Prostate gland (tissue), 2 donors: ENCODE results near the gene ZNF32. TPM values are rescaled to one million over a fixed set of nuclear protein-coding genes. Genes with fewer than 3 reads are reported as not detected.
A peak's percentile ranks its signal among the peaks of the same experiment; 100 is the strongest.

ENCODE experiments used
- DNase-seq: peaks from one replicate; pipeline ENCODE4 v3.0.0-alpha.2; 2019; ENCODE audit warnings: low spot score
- H3K27ac ChIP-seq, 2 donors: fragments of 200-600 bp; sonication (generic); 2 replicates each; pipeline ENCODE4 v1.5.1; 2017 to 2019
- H3K27me3 ChIP-seq: fragments of 200-600 bp; sonication (generic); replicated peaks from 2 replicates; pipeline ENCODE4 v1.5.1; 2019; ENCODE audit not compliant: insufficient read depth
- H3K36me3 ChIP-seq, 2 donors: fragments of 200-600 bp; sonication (generic); 1 replicate in 1 of 2; 2 replicates in 1 of 2; pipeline versions ENCODE4 v1.5.1 to v1.8.1; 2017 to 2019
- H3K4me1 ChIP-seq: fragments of 200-600 bp; sonication (generic); replicated peaks from 2 replicates; pipeline ENCODE4 v1.5.1; 2019
- H3K4me3 ChIP-seq, 2 donors: fragments of 200-600 bp; sonication (generic); 2 replicates each; pipeline ENCODE4 v1.5.1; 2017 to 2019
- H3K9me3 ChIP-seq: fragments of 200-600 bp; sonication (generic); 2 replicates; pipeline ENCODE4 v1.5.1; 2017
- POLR2A ChIP-seq: fragments of 450-650 bp; IDR thresholded peaks from one replicate; pipeline ENCODE4 v1.6.1; 2016; ENCODE audit warnings: antibody characterized with exemption, mild to moderate bottlenecking
- POLR2AphosphoS5 ChIP-seq: sonication (generic); formaldehyde crosslinking; IDR thresholded peaks from one replicate; pipeline ENCODE4 v1.6.1; 2017; ENCODE audit warnings: antibody characterized with exemption
- WGBS: methylation state at CpG from one replicate; pipeline ENCODE4 v1.1.5; 2018; 5-methylcytosine and 5-hydroxymethylcytosine counted together
- intact Hi-C: fragments of 100-400 bp; cut with DNase I; formaldehyde crosslinking; loops from one replicate; pipeline ENCODE4 v1.14.2; 2022
- total RNA-seq, 2 donors: library from RNA; depleted of rRNA; stranded (reverse); fragments of >200 nt; gene quantifications; one replicate each; pipeline ENCODE4 v1.1.0, GENCODE V29; 2016
- TF ChIP-seq, protein P1 (sequence below), 4 experiments: fragments of 200-600 bp in 2 of 4; fragments of 450-650 bp in 2 of 4; sonication (generic) in 2 of 4; IDR thresholded peaks; 1 replicate in 3 of 4; 2 replicates in 1 of 4; pipeline ENCODE4 v1.5.1; 2016 to 2019; ENCODE audit warnings: antibody characterized with exemption in 4 of 4, mild to moderate bottlenecking in 2 of 4, moderate library complexity in 2 of 4

Gene ZNF32
- total RNA-seq, 2 donors from 2014 or later, result 31.6 to 52.8 TPM

DNA sequence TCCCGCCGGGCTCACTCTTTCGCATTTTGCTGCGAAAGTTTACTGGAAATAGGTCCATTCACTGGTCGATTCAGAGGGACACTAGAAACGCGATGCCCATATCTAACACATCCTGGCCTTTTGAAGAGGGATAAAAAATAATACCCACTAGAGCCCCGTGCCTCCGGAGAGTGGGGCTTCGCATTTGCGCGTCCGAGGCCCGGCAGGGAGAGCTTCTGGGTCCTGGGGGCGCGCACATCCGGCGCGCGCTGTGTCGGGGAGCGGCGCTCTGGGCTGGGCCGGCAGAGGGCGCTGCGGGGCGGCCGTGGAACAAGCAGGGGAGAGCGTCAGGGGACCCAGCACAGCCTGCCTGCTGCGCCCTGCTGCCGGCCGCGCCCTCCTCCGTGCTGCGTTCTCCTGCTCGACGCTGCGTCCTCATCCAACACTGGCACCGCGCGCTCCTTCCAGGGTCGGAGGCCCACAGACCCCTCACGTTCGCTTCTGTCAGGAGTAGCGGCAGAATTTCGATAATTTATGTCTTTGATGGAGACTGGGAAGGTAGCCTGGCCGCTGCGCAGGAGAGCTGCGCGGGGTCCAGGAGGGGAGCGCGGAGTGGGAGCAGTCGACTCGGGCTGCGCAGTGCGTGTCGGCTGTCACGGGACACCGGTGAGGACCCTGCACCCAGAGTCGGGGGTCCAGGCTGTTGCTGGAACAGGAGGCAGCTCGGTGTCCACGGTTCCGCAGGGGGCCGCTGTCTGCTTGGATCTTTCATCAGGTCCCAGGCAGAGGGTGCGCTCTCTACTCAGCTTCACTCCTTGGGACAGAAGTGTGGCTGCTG is 41.5 kb upstream of the ZNF32 start:
- peak overlapping the region; percentile 37 to 42 for H3K4me3 ChIP-seq
- no peaks in the 10 kb centered on the region for H3K36me3 ChIP-seq
- H3K9me3 ChIP-seq, result no peaks in the 10 kb centered on the region
- peak overlapping the region; percentile 44 to 58 for H3K27ac ChIP-seq
- intact Hi-C loops, result loop anchor here (1.0 to 10.0 kb wide), 5 partner anchors 222 to 1167 kb away; no protein-coding TSS in a partner anchor
- no peaks in the 10 kb centered on the region for H3K4me1 ChIP-seq
- WGBS, result 2% methylated on average over 64 of the region's 65 CpGs
- no peaks in the 10 kb centered on the region for H3K27me3 ChIP-seq
- TF ChIP-seq, protein P1, sequence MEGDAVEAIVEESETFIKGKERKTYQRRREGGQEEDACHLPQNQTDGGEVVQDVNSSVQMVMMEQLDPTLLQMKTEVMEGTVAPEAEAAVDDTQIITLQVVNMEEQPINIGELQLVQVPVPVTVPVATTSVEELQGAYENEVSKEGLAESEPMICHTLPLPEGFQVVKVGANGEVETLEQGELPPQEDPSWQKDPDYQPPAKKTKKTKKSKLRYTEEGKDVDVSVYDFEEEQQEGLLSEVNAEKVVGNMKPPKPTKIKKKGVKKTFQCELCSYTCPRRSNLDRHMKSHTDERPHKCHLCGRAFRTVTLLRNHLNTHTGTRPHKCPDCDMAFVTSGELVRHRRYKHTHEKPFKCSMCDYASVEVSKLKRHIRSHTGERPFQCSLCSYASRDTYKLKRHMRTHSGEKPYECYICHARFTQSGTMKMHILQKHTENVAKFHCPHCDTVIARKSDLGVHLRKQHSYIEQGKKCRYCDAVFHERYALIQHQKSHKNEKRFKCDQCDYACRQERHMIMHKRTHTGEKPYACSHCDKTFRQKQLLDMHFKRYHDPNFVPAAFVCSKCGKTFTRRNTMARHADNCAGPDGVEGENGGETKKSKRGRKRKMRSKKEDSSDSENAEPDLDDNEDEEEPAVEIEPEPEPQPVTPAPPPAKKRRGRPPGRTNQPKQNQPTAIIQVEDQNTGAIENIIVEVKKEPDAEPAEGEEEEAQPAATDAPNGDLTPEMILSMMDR (IDR thresholded peaks at IDR 0.05), result peak; percentile 88 to 94 (median 90)
- TF ChIP-seq POLR2AphosphoS5, result peak; percentile 15
- no peak for TF ChIP-seq POLR2A
- DNase-seq, result peak; percentile 73

DNA sequence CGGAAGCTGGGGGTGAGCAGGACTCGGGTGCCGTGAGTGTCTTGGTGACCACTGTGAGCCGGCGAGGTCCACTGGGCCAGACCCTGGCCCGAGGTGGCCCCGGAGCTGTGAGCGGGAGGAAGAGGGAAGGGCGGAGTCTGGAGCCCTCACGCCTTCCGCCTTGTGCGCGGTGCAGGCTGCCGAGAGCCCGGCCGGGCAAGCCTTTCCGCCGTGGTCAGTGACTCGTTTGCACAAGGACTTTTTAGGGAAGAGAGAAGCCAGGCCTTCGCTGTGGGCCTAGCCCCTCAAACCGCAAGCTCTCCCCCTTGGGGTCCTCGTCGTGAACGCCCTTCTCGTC is 40.9 kb upstream of the ZNF32 start:
- peak overlapping the region; percentile 37 to 42 for H3K4me3 ChIP-seq
- intact Hi-C loops, result loop anchor here (2.0 kb wide), 1 partner anchor 621 kb away; no protein-coding TSS in a partner anchor
- H3K27ac ChIP-seq, result peak overlapping the region; percentile 44 to 58
- WGBS, result 3% methylated on average over 25 of the region's 25 CpGs
- H3K27me3 ChIP-seq, result no peaks in the 10 kb centered on the region
- peak; percentile 38 for DNase-seq
- no peaks in the 10 kb centered on the region for H3K9me3 ChIP-seq
- no peaks in the 10 kb centered on the region for H3K4me1 ChIP-seq
- no peaks in the 10 kb centered on the region for H3K36me3 ChIP-seq
- TF ChIP-seq POLR2AphosphoS5, result no peak
- TF ChIP-seq POLR2A, result no peak
- TF ChIP-seq, protein P1 (IDR thresholded peaks at IDR 0.05), result no peak

DNA sequence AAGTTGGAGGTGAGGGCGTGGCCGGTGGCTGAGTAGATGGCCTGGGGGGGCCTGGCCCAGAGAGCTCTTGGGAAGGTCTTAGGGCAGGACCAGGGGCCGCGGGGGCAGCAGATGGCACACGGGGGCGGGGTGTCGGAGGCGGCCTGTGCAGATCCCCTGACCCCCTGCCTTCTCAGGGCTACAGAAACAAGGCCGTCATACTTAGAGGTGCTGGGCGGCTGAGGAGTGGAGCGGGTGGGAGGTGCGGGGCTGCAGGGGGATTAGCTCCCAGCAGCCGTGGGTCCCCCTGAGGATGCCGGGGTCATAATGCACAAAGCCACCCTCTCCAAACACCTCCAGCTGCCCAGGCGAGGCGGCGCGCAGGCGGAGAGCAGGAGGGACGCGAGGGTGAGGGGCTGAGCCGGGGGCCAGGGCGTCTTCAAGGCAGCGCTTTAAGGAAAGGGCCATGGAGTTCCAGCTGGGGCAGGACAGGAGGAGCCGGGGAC is 40.4 kb upstream of the ZNF32 start:
- WGBS, result 81% methylated on average over 25 of the region's 25 CpGs
- Histone ChIP-seq H3K27me3 (no peaks in the 10 kb centered on the region), H3K4me1 (no peaks in the 10 kb centered on the region), H3K4me3 (peak overlapping the region in 1 of 2 donors; percentile 37), H3K27ac (no peak overlapping the region), H3K9me3 (no peaks in the 10 kb centered on the region), H3K36me3 (no peaks in the 10 kb centered on the region)
- TF ChIP-seq, protein P1 (IDR thresholded peaks at IDR 0.05), result no peak
- TF ChIP-seq POLR2A (no peak), POLR2AphosphoS5 (no peak)
- DNase-seq, result no peak
- intact Hi-C loops, result loop anchor here (2.0 kb wide), 1 partner anchor 622 kb away; no protein-coding TSS in a partner anchor

DNA sequence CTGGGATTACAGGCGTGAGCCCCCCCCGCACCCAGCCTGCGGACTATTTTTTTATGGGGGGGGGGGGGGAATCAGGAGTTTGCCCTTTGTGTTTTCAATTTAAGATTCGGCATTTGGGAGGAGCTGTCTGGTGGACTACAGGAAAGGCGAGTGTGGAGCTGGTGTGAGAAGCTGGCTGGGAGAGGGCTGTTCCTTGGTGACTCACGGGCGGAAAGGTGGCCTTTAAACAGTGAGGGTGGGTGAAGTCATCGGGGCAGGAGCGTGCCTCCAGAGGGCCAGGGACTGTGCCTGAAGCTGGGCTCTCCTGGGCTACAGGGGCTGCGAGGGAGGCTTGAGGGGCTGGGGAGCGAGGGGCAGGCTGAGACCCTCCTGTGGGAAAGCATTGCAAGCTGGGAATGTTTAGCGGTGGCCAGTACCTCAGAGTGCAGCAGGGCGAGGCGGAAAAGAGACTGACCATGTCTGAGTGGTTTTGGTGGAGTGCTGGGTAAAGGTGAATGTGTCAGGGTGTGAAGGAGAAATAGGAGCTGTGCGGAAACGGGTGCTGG is 39.7 kb upstream of the ZNF32 start:
- WGBS, result 92% methylated on average over 16 of the region's 16 CpGs
- intact Hi-C loops, result loop anchor here (2.0 kb wide), 1 partner anchor 622 kb away; no protein-coding TSS in a partner anchor
- DNase-seq, result no peak
- H3K36me3 ChIP-seq, result no peaks in the 10 kb centered on the region
- no peak overlapping the region for H3K27ac ChIP-seq
- H3K9me3 ChIP-seq, result no peaks in the 10 kb centered on the region
- H3K27me3 ChIP-seq, result no peaks in the 10 kb centered on the region
- no peak overlapping the region for H3K4me3 ChIP-seq
- H3K4me1 ChIP-seq, result no peaks in the 10 kb centered on the region
- no peak for TF ChIP-seq POLR2AphosphoS5
- no peak for TF ChIP-seq POLR2A
- TF ChIP-seq, protein P1 (IDR thresholded peaks at IDR 0.05), result no peak
